Measurements from ENCODE around the gene NLGN2.
"Not testable (repeated sequence)": the region's sequence is repeated elsewhere in the genome, so short reads cannot be mapped to it uniquely, and the experiment has no call there.

NLGN2 gene

GRCh38 chr17:7407485-7408251, at the start of gene NLGN2:
TSS of gene NLGN2 (plus strand) at chr17:7407845. CDS start at chr17:7408256, 411 bp downstream.
- DNase-seq (ENCODE audit: low read depth in 2 of 2), result no peak

- no peak for DNase-seq (ENCODE audit: low read depth in 2 of 2)
These were observed 45.7 kb upstream of the NLGN2 start for GRCh38 chr17:7361906-7362305.

GRCh38 chr17:7363311-7363710, 44.3 kb upstream of the NLGN2 start:
- DNase-seq (ENCODE audit: low read depth in 2 of 2), result no peak

GRCh38 chr17:7365963-7366362, 41.7 kb upstream of the NLGN2 start:
- not testable (repeated sequence) for DNase-seq (ENCODE audit: low read depth in 2 of 2)

GRCh38 chr17:7367083-7367482, 40.6 kb upstream of the NLGN2 start:
- no peak for DNase-seq (ENCODE audit: low read depth in 2 of 2)

GRCh38 chr17:7367918-7368598, 39.6 kb upstream of the NLGN2 start:
- DNase-seq (ENCODE audit: low read depth in 2 of 2), result no peak

- not testable (repeated sequence) for DNase-seq (ENCODE audit: low read depth in 2 of 2)
These were observed 39.0 kb upstream of the NLGN2 start for GRCh38 chr17:7368599-7368994.

- DNase-seq (ENCODE audit: low read depth in 2 of 2), result no peak
These were observed 37.8 kb upstream of the NLGN2 start for GRCh38 chr17:7369825-7370224.

- no peak for DNase-seq (ENCODE audit: low read depth in 2 of 2)
These were observed 36.8 kb upstream of the NLGN2 start for GRCh38 chr17:7370853-7371252.

GRCh38 chr17:7374353-7374752, 33.3 kb upstream of the NLGN2 start:
- DNase-seq (ENCODE audit: low read depth in 2 of 2), result no peak

GRCh38 chr17:7379134-7379533, 28.5 kb upstream of the NLGN2 start:
- DNase-seq (ENCODE audit: low read depth in 2 of 2), result no peak

GRCh38 chr17:7380321-7380720, 27.3 kb upstream of the NLGN2 start:
- no peak for DNase-seq (ENCODE audit: low read depth in 2 of 2)

GRCh38 chr17:7380855-7381683, 26.6 kb upstream of the NLGN2 start, which contains the start of gene TNK1:
TSS of gene TNK1 (plus strand) at chr17:7381089. CDS start at chr17:7382927, 1,838 bp downstream.
- no peak for DNase-seq (ENCODE audit: low read depth in 2 of 2)

- no peak for DNase-seq (ENCODE audit: low read depth in 2 of 2)
These were observed 24.7 kb upstream of the NLGN2 start for GRCh38 chr17:7382901-7383300.

GRCh38 chr17:7383371-7383741, 24.3 kb upstream of the NLGN2 start:
- DNase-seq (ENCODE audit: low read depth in 2 of 2), result no peak

- DNase-seq (ENCODE audit: low read depth in 2 of 2), result peak; percentile 70 to 75
These were observed 23.7 kb upstream of the NLGN2 start for GRCh38 chr17:7383742-7384488.

GRCh38 chr17:7384489-7385081, 23.1 kb upstream of the NLGN2 start:
- DNase-seq (ENCODE audit: low read depth in 2 of 2), result no peak

GRCh38 chr17:7388856-7389255, 18.8 kb upstream of the NLGN2 start:
- no peak for DNase-seq (ENCODE audit: low read depth in 2 of 2)

GRCh38 chr17:7389924-7390910, 17.4 kb upstream of the NLGN2 start:
- no peak for DNase-seq (ENCODE audit: low read depth in 2 of 2)

GRCh38 chr17:7391307-7391706, 16.3 kb upstream of the NLGN2 start:
- DNase-seq (ENCODE audit: low read depth in 2 of 2), result no peak
